Neural cell (in vitro differentiated cells): ENCODE results near the gene DPY30. TPM values are rescaled to one million over a fixed set of nuclear protein-coding genes. Genes with fewer than 3 reads are reported as not detected.

ENCODE experiments used
- H2AFZ ChIP-seq: fragments of 200-600, 300-800 bp; sonication (generic), shearing (Covaris generic); 2 replicates; pipeline ENCODE4 v1.6.0; 2014; ENCODE audit warnings: low read depth, mild to moderate bottlenecking, antibody characterized with exemption, low read length, moderate library complexity
- H3F3A ChIP-seq: fragments of 200-600 bp; shearing (Covaris generic); 2 replicates; pipeline ENCODE4 v1.6.1; 2016; ENCODE audit warnings: mild to moderate bottlenecking, moderate library complexity, mixed read lengths, antibody characterized with exemption, low read length; ENCODE audit not compliant: insufficient read depth, poor library complexity, severe bottlenecking
- H3K27ac ChIP-seq: fragments of 200-600, 300-800 bp; sonication (generic), shearing (Covaris generic); 2 replicates; pipeline ENCODE4 v1.5.1; 2014; ENCODE audit warnings: mild to moderate bottlenecking, low read length, moderate library complexity
- H3K27me3 ChIP-seq: fragments of 300-800, 200-600 bp; sonication (generic), shearing (Covaris generic); 2 replicates; pipeline ENCODE4 v1.6.0; 2014; ENCODE audit warnings: mild to moderate bottlenecking, low read depth, low read length, moderate library complexity; ENCODE audit not compliant: insufficient read depth
- H3K36me3 ChIP-seq: fragments of 300-800, 200-600 bp; sonication (generic), shearing (Covaris generic); 2 replicates; pipeline ENCODE4 v1.5.1; 2014; ENCODE audit warnings: mild to moderate bottlenecking, antibody characterized with exemption, low read length, moderate library complexity; ENCODE audit not compliant: insufficient read depth
- H3K4me2 ChIP-seq: fragments of 300-800, 200-600 bp; sonication (generic), shearing (Covaris generic); 2 replicates; pipeline ENCODE4 v1.6.0; 2014; ENCODE audit warnings: mild to moderate bottlenecking, low read length
- H3K4me3 ChIP-seq: fragments of 300-800, 200-600 bp; sonication (generic), shearing (Covaris generic); 2 replicates; pipeline ENCODE4 v1.5.1; 2014; ENCODE audit warnings: mild to moderate bottlenecking, low read length, moderate library complexity
- H3K79me2 ChIP-seq: fragments of 200-600 bp; shearing (Covaris generic); replicated peaks from 2 replicates; pipeline ENCODE4 v1.6.0; 2014; ENCODE audit warnings: mild to moderate bottlenecking, low read length, moderate library complexity; ENCODE audit not compliant: insufficient read depth
- H3K9ac ChIP-seq: fragments of 300-800, 200-600 bp; sonication (generic), shearing (Covaris generic); 2 replicates; pipeline ENCODE4 v1.6.1; 2016; ENCODE audit warnings: mild to moderate bottlenecking, low read length, mixed read lengths
- H3K9me2 ChIP-seq: fragments of 200-600 bp; shearing (Covaris generic); 2 replicates; pipeline ENCODE4 v1.6.1; 2016; ENCODE audit warnings: mild to moderate bottlenecking, low read length, mixed read lengths; ENCODE audit not compliant: insufficient read depth
- H3K9me3 ChIP-seq: fragments of 200-600, 300-800 bp; sonication (generic), shearing (Covaris generic); 2 replicates; pipeline ENCODE4 v1.6.1; 2016; ENCODE audit warnings: mild to moderate bottlenecking, mixed run types, low read length, moderate library complexity, mixed read lengths
- H4K20me1 ChIP-seq: fragments of 200-600 bp; shearing (Covaris generic); 2 replicates; pipeline ENCODE4 v1.6.1; 2016; ENCODE audit warnings: mild to moderate bottlenecking, mixed run types; ENCODE audit not compliant: insufficient read depth
- CTCF ChIP-seq: fragments of 450-650 bp; IDR thresholded peaks from 2 replicates; pipeline ENCODE4 v1.5.1; 2014; ENCODE audit warnings: antibody characterized with exemption, mild to moderate bottlenecking, moderate library complexity; ENCODE audit not compliant: poor library complexity, severe bottlenecking
- EP300 ChIP-seq: fragments of 450-650 bp; conservative IDR thresholded peaks from 2 replicates; pipeline ENCODE4 v1.6.1; 2014; ENCODE audit warnings: antibody characterized with exemption, mild to moderate bottlenecking, moderate library complexity; ENCODE audit not compliant: poor library complexity, severe bottlenecking
- EZH2 ChIP-seq: fragments of 200-600, 300-800 bp; shearing (Covaris generic), sonication (generic); IDR thresholded peaks from 2 replicates; pipeline ENCODE4 v1.6.1; 2014; ENCODE audit warnings: antibody characterized with exemption, low read length, borderline replicate concordance, mild to moderate bottlenecking; ENCODE audit not compliant: insufficient read depth, poor library complexity, severe bottlenecking
- MXI1 ChIP-seq: fragments of 450-650 bp; conservative IDR thresholded peaks from 2 replicates; pipeline ENCODE4 v1.6.1; 2014; ENCODE audit warnings: antibody characterized with exemption, mild to moderate bottlenecking; ENCODE audit not compliant: poor library complexity, severe bottlenecking
- POLR2AphosphoS5 ChIP-seq: IDR thresholded peaks from 2 replicates; pipeline ENCODE4 v1.6.1; 2012
- RAD21 ChIP-seq: fragments of 450-650 bp; conservative IDR thresholded peaks from 2 replicates; pipeline ENCODE4 v1.6.1; 2014; ENCODE audit warnings: antibody characterized with exemption, mild to moderate bottlenecking, moderate library complexity
- REST ChIP-seq: IDR thresholded peaks from 2 replicates; pipeline ENCODE4 v1.6.1; 2012; ENCODE audit warnings: borderline replicate concordance
- SMC3 ChIP-seq: fragments of 450-650 bp; conservative IDR thresholded peaks from 2 replicates; pipeline ENCODE4 v1.6.1; 2014; ENCODE audit warnings: antibody characterized with exemption, mild to moderate bottlenecking, moderate library complexity; ENCODE audit not compliant: poor library complexity
- TAF1 ChIP-seq: IDR thresholded peaks from 2 replicates; pipeline ENCODE4 v1.6.1; 2012; ENCODE audit warnings: low read depth
- polyA plus RNA-seq: library from polyadenylated mRNA; depleted of rRNA; stranded (reverse); fragments of >200 nt; gene quantifications from 2 replicates; pipeline ENCODE4 v1.2.3, GENCODE V29; 2014

DPY30 gene
- polyA plus RNA-seq, 1 donor from 2014 or later, result 201 TPM

DNA sequence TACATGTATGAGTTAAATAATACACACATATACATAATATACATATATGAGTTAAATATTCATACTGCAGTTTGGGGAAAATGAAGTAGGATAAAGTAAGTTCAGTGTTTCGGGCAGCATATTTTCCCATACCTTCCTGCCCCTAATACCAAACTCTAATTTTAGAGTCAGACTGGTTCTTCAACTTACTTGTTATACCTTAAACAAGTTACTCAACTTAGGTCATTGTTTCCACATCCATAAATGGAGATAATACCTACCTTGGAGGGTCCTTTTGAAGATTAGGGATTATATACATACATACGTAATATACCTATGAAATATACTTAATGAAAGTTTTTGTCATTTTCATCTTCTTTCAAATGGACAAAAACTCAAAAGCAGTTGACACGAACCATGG, 37.2 kb downstream of the DPY30 start:
- TF ChIP-seq POLR2AphosphoS5, result no peak
- TF ChIP-seq EP300, result no peak
- TF ChIP-seq MXI1, result no peak
- TF ChIP-seq REST, result no peak
- Histone ChIP-seq H4K20me1 (no peaks in the 10 kb centered on the region), H3K9ac (no peak overlapping the region), H3K36me3 (no peaks in the 10 kb centered on the region), H3K9me3 (no peaks in the 10 kb centered on the region), H3K27me3 (no peaks in the 10 kb centered on the region), H3K4me3 (no peak overlapping the region), H3K9me2 (no peaks in the 10 kb centered on the region), H2AFZ (no peak overlapping the region), H3K4me2 (no peak overlapping the region), H3K79me2 (peaks cover 79% of the 10 kb centered on the region), H3F3A (peaks cover 5% of the 10 kb centered on the region), H3K27ac (no peak overlapping the region)

- Histone ChIP-seq H3K79me2 (peaks cover 64% of the 10 kb centered on the region), H3K4me2 (no peak overlapping the region), H2AFZ (no peak overlapping the region), H3K9ac (no peak overlapping the region), H3K27ac (no peak overlapping the region), H3K4me3 (no peak overlapping the region), H3K9me2 (no peaks in the 10 kb centered on the region), H4K20me1 (no peaks in the 10 kb centered on the region), H3K9me3 (no peaks in the 10 kb centered on the region), H3K27me3 (no peaks in the 10 kb centered on the region), H3F3A (no peaks in the 10 kb centered on the region), H3K36me3 (no peaks in the 10 kb centered on the region)
- TF ChIP-seq POLR2AphosphoS5 (no peak), TAF1 (no peak)
Measured at GRCh38 chr2:31999438-31999837, 40.2 kb downstream of the DPY30 start.

GRCh38 chr2:31998731-31999383, 40.7 kb downstream of the DPY30 start:
- Histone ChIP-seq H3K79me2 (peaks cover 58% of the 10 kb centered on the region), H3K9me3 (no peaks in the 10 kb centered on the region), H3K4me3 (no peak overlapping the region), H3K9me2 (no peaks in the 10 kb centered on the region), H3K4me2 (no peak overlapping the region), H2AFZ (no peak overlapping the region), H3K27ac (no peak overlapping the region), H4K20me1 (no peaks in the 10 kb centered on the region), H3F3A (no peaks in the 10 kb centered on the region), H3K9ac (no peak overlapping the region), H3K27me3 (no peaks in the 10 kb centered on the region), H3K36me3 (no peaks in the 10 kb centered on the region)
- no peak for TF ChIP-seq POLR2AphosphoS5
- TF ChIP-seq MXI1, result no peak
- no peak for TF ChIP-seq RAD21
- no peak for TF ChIP-seq EZH2
- no peak for TF ChIP-seq CTCF
- no peak for TF ChIP-seq REST
- no peak for TF ChIP-seq EP300
- TF ChIP-seq TAF1, result no peak
- no peak for TF ChIP-seq SMC3
